ENCODE measurements around the gene CTSZ. TPM values are rescaled to one million over a fixed set of nuclear protein-coding genes. Genes with fewer than 3 reads are reported as not detected.
A peak's percentile ranks its signal among the peaks of the same experiment; 100 is the strongest.
"Not testable (repeated sequence)": the region's sequence is repeated elsewhere in the genome, so short reads cannot be mapped to it uniquely, and the experiment has no call there.

CTSZ gene
- total and polyA plus RNA-seq, 4 donors: 11.8 to 233 (median 188) TPM

- peak; percentile 61 for TF ChIP-seq SP1 (IDR thresholded peaks at IDR 0.05)
Measured at GRCh38 chr20:59042796-59043631, 36.0 kb upstream of the CTSZ start (continued).

- DNase-seq (ENCODE audit: low spot score): peak; percentile 47
- H3K4me3 ChIP-seq (ENCODE audit: low read depth in 1 of 3, low read length in 3 of 3): peak within 1 kb of the TSS; percentile 76 to 93 (median 84)
- no peaks in the 10 kb centered on the region for H3K9me3 ChIP-seq (ENCODE audit: control insufficient read depth in 4 of 4, low read length in 3 of 4)
- under 1% methylated on average over 50 of the region's 50 CpGs for WGBS
- peak within 1 kb of the TSS; percentile 48 to 63 for H3K9ac ChIP-seq (ENCODE audit: low read depth in 1 of 2, low read length in 2 of 2)
- peaks cover 6 to 26% (median 21%) of the 10 kb centered on the region in 4 donors for H3K4me1 ChIP-seq (ENCODE audit: control insufficient read depth in 4 of 4, insufficient read depth in 4 of 4, low read length in 3 of 4)
- TF ChIP-seq ZBTB33 (IDR thresholded peaks at IDR 0.05) (no peak), REST (IDR thresholded peaks at IDR 0.05) (no peak), HNF4G (IDR thresholded peaks at IDR 0.05) (no peak), RAD21 (IDR thresholded peaks at IDR 0.05) (no peak), MAX (IDR thresholded peaks at IDR 0.05) (no peak), JUND (IDR thresholded peaks at IDR 0.05) (no peak), FOXA2 (IDR thresholded peaks at IDR 0.05) (no peak), FOXA1 (IDR thresholded peaks at IDR 0.05) (no peak), YY1 (IDR thresholded peaks at IDR 0.05) (no peak), GABPA (IDR thresholded peaks at IDR 0.05 in 1 of 2, conservative IDR thresholded peaks at IDR 0.05 in 1 of 2) (no peak), RXRA (IDR thresholded peaks at IDR 0.05) (peak in 1 of 2 donors; percentile 28), NR2F2 (IDR thresholded peaks at IDR 0.05) (peak; percentile 8), EGR1 (IDR thresholded peaks at IDR 0.05; ENCODE audit: low read depth in 2 of 2) (no peak), SP1 (IDR thresholded peaks at IDR 0.05) (peak; percentile 29), TAF1 (conservative IDR thresholded peaks at IDR 0.05) (no peak), CTCF (IDR thresholded peaks at IDR 0.05; ENCODE audit: low read depth, low read length, missing input control) (no peak), HNF4A (conservative IDR thresholded peaks at IDR 0.05) (peak; percentile 15 to 51), ATF3 (IDR thresholded peaks at IDR 0.05) (no peak)
- peaks cover 3 to 9% (median 8%) of the 10 kb centered on the region in 4 donors for H3K36me3 ChIP-seq (ENCODE audit: control insufficient read depth in 4 of 4, insufficient read depth in 3 of 4, low read depth in 1 of 4, low read length in 3 of 4)
- H3K27me3 ChIP-seq (ENCODE audit: control insufficient read depth in 4 of 4, insufficient read depth in 4 of 4, low read length in 3 of 4): no peaks in the 10 kb centered on the region
- peak within 1 kb of the TSS; percentile 72 to 83 for H3K27ac ChIP-seq (ENCODE audit: low read depth in 1 of 2, low read length in 2 of 2)
Measured at GRCh38 chr20:59042151-59042795, 35.2 kb upstream of the CTSZ start, which contains the start of gene PRELID3B. Gene PRELID3B (minus strand): TSS chr20:59042786. CDS start chr20:59042730, 56 bp downstream.

- Histone ChIP-seq H3K27ac (ENCODE audit: low read depth in 1 of 2, low read length in 2 of 2) (peak overlapping the region in 1 of 2 donors; percentile 72), H3K9ac (ENCODE audit: low read depth in 1 of 2, low read length in 2 of 2) (peak overlapping the region in 1 of 2 donors; percentile 48), H3K4me3 (ENCODE audit: low read depth in 1 of 3, low read length in 3 of 3) (peak overlapping the region; percentile 76 to 93 (median 84)), H3K36me3 (ENCODE audit: control insufficient read depth in 4 of 4, insufficient read depth in 3 of 4, low read depth in 1 of 4, low read length in 3 of 4) (peaks cover 8 to 17% (median 12%) of the 10 kb centered on the region in 4 donors), H3K4me1 (ENCODE audit: control insufficient read depth in 4 of 4, insufficient read depth in 4 of 4, low read length in 3 of 4) (peaks cover 6 to 26% (median 21%) of the 10 kb centered on the region in 4 donors)
- not testable (repeated sequence) for H3K9me3 ChIP-seq (ENCODE audit: control insufficient read depth in 4 of 4, low read length in 3 of 4); H3K27me3 ChIP-seq (ENCODE audit: control insufficient read depth in 4 of 4, insufficient read depth in 4 of 4, low read length in 3 of 4); DNase-seq (ENCODE audit: low spot score)
- 87% methylated on average over 16 of the region's 16 CpGs for WGBS
Measured at GRCh38 chr20:59041487-59041886, 34.4 kb upstream of the CTSZ start.
